Suprapubic skin (tissue), 4 donors: ENCODE measurements around the gene SORT1.

Experiments used
- EP300 ChIP-seq: sonication (generic); formaldehyde crosslinking; IDR thresholded peaks from one replicate; pipeline ENCODE4 v1.6.1; 2017; ENCODE audit warnings: antibody characterized with exemption
- POLR2A ChIP-seq, 2 donors: fragments of 450-650 bp; IDR thresholded peaks; one replicate each; pipeline ENCODE4 v1.6.1; 2017; ENCODE audit warnings: antibody characterized with exemption in 2 of 2, mild to moderate bottlenecking in 2 of 2, moderate library complexity in 2 of 2
- POLR2AphosphoS5 ChIP-seq, 3 donors: sonication (generic); formaldehyde crosslinking; IDR thresholded peaks; one replicate each; pipeline ENCODE4 v1.6.1; 2017; ENCODE audit warnings: antibody characterized with exemption in 3 of 3
- TF ChIP-seq, protein P1 (sequence below), 2 donors: fragments of 200-600 bp in 1 of 2; fragments of 450-650 bp in 1 of 2; sonication (generic) in 1 of 2; IDR thresholded peaks; one replicate each; pipeline ENCODE4 v1.5.1; 2016 to 2019; ENCODE audit warnings: antibody characterized with exemption in 2 of 2, mild to moderate bottlenecking in 1 of 2, moderate library complexity in 1 of 2

DNA sequence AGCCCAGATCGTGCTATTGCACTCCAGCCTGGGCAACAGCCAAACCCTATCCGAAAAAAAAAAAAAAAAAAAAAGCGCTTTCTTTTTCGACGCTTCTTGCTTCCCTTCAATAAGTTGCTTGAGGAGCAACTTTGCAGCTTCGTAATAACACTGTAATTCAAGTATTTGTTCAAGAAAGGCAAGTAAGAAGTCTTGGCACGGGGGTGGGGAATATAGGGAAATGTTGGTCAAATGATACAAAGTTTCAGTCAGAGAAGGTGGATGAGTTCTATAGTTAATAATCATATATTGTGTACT, 29.4 kb upstream of the SORT1 start:
- TF ChIP-seq POLR2AphosphoS5 (IDR thresholded peaks at IDR 0.05) (no peak), POLR2A (IDR thresholded peaks at IDR 0.05) (no peak), EP300 (no peak)
- TF ChIP-seq, protein P1, sequence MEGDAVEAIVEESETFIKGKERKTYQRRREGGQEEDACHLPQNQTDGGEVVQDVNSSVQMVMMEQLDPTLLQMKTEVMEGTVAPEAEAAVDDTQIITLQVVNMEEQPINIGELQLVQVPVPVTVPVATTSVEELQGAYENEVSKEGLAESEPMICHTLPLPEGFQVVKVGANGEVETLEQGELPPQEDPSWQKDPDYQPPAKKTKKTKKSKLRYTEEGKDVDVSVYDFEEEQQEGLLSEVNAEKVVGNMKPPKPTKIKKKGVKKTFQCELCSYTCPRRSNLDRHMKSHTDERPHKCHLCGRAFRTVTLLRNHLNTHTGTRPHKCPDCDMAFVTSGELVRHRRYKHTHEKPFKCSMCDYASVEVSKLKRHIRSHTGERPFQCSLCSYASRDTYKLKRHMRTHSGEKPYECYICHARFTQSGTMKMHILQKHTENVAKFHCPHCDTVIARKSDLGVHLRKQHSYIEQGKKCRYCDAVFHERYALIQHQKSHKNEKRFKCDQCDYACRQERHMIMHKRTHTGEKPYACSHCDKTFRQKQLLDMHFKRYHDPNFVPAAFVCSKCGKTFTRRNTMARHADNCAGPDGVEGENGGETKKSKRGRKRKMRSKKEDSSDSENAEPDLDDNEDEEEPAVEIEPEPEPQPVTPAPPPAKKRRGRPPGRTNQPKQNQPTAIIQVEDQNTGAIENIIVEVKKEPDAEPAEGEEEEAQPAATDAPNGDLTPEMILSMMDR (IDR thresholded peaks at IDR 0.05), result no peak
